Epithelial cell of esophagus (primary cell): ENCODE measurements around the gene GMPPA.

Experiments
- DNase-seq: peaks from one replicate; pipeline ENCODE4 v3.0.0; 2010; ENCODE audit warnings: low read depth
- H3K4me3 ChIP-seq: 2 replicates; pipeline ENCODE4 v1.5.1; 2011; ENCODE audit warnings: mild to moderate bottlenecking, low read length, control low read depth
- CTCF ChIP-seq: IDR thresholded peaks from 2 replicates; pipeline ENCODE4 v1.5.1; 2011; ENCODE audit warnings: low read depth, mild to moderate bottlenecking, low read length, control low read depth, inconsistent platforms; ENCODE audit not compliant: insufficient read depth; ENCODE audit errors: missing control alignments

GMPPA gene

GRCh38 chr2:219480004-219480403, 18.7 kb upstream of the GMPPA start:
- H3K4me3 ChIP-seq: no peak overlapping the region
- TF ChIP-seq CTCF: no peak

GRCh38 chr2:219482674-219483405, 15.9 kb upstream of the GMPPA start:
- no peak for DNase-seq
- TF ChIP-seq CTCF: no peak
- no peak overlapping the region for H3K4me3 ChIP-seq

More at GRCh38 chr2:219480004-219480403, 18.7 kb upstream of the GMPPA start:
- no peak for DNase-seq

DNA sequence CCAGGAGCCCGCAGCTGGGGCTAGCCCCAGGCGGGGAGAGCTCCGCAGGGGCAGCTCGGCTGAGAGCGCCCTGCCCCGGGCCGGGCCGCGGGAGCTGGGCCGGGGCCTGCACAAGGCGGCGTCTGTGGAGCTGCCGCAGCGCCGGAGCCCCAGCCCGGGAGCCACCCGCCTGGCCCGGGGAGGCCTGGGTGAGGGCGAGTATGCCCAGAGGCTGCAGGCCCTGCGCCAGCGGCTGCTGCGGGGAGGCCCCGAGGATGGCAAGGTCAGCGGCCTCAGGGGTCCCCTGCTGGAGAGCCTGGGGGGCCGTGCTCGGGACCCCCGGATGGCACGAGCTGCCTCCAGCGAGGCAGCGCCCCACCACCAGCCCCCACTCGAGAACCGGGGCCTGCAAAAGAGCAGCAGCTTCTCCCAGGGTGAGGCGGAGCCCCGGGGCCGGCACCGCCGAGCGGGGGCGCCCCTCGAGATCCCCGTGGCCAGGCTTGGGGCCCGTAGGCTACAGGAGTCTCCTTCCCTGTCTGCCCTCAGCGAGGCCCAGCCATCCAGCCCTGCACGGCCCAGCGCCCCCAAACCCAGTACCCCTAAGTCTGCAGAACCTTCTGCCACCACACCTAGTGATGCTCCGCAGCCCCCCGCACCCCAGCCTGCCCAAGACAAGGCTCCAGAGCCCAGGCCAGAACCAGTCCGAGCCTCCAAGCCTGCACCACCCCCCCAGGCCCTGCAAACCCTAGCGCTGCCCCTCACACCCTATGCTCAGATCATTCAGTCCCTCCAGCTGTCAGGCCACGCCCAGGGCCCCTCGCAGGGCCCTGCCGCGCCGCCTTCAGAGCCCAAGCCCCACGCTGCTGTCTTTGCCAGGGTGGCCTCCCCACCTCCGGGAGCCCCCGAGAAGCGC, 15.0 kb upstream of the GMPPA start:
- no peak for TF ChIP-seq CTCF

GRCh38 chr2:219484343-219485200, 14.1 kb upstream of the GMPPA start:
- no peak for TF ChIP-seq CTCF
- no peak overlapping the region for H3K4me3 ChIP-seq
- DNase-seq: no peak

More for the DNA sequence above, 15.0 kb upstream of the GMPPA start:
- DNase-seq: no peak
- H3K4me3 ChIP-seq: no peak overlapping the region

- no peak overlapping the region for H3K4me3 ChIP-seq
- no peak for TF ChIP-seq CTCF
- DNase-seq: no peak
Observed at GRCh38 chr2:219485201-219485580, 13.5 kb upstream of the GMPPA start.

DNA sequence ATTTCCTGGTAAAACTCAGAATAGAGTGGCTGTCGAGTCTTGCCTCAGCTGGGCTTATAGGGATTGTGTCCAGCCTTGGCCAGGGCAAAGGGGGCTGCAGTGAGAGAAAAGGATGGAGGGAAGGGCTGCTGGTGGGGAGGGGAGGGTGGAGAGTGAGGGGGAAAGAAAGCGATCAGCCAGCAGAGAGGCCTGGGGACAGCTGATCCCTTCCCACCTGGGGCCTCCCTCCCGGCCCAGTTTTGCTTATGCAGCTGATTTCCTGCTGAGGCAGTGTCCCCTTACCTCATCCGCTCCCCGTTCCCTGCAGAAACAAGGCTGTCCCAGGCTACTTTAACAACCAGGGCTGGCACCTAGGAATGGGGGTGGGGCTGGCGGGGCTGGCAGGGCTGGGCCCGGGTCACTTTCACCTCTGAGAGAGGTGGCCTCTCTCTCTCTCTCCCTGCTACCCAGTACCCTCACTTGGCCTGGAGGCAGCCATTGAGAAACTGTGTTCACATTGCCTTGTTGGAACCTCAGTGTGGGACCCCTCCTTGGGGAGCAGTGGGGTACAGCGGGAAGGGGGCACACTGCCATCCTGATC, 12.2 kb upstream of the GMPPA start:
- H3K4me3 ChIP-seq: no peak overlapping the region
- DNase-seq: no peak
- no peak for TF ChIP-seq CTCF
